ENCODE measurements around the gene ARF6. TPM values are rescaled to one million over a fixed set of nuclear protein-coding genes. Genes with fewer than 3 reads are reported as not detected.
"Not testable (repeated sequence)": the region's sequence is repeated elsewhere in the genome, so short reads cannot be mapped to it uniquely, and the experiment has no call there.

Gene ARF6
- total and polyA plus RNA-seq, 7 donors, result 19.0 to 43.1 (median 27.1) TPM

GRCh38 chr14:49865431-49865859, 27.4 kb upstream of the ARF6 start:
- H3K4me3 ChIP-seq, result no peak overlapping the region
- intact Hi-C loops (cut with DNase I), result loop anchor here (5.0 to 10.0 kb wide), 3 partner anchors 139 to 359 kb away; no protein-coding TSS in a partner anchor
- TF ChIP-seq CTCF (IDR thresholded peaks at IDR 0.05), result peak; percentile 82
- peak overlapping the region; percentile 99 for H3K27ac ChIP-seq
- H3K36me3 ChIP-seq (ENCODE audit: insufficient read depth in 1 of 2, low read depth in 1 of 2), result no peaks in the 10 kb centered on the region
- DNase-seq (peak; percentile 77 to 85), ATAC-seq (no peak)
- H3K4me1 ChIP-seq, result peaks cover 11% of the 10 kb centered on the region
- no peaks in the 10 kb centered on the region for H3K27me3 ChIP-seq (ENCODE audit: insufficient read depth in 3 of 3, low read length in 2 of 3)
- 0 to 2% (median 2%) methylated on average over 4 of the region's 4 CpGs for WGBS, 3 donors
- no peaks in the 10 kb centered on the region for H3K9me3 ChIP-seq

- Histone ChIP-seq H3K4me1 (peaks cover 11% of the 10 kb centered on the region), H3K27me3 (ENCODE audit: insufficient read depth in 3 of 3, low read length in 2 of 3) (no peaks in the 10 kb centered on the region)
- intact Hi-C loops (cut with DNase I), result loop anchor here (2.0 to 10.0 kb wide), 5 partner anchors 25 to 357 kb away; partner anchors contain the start of gene ARF6 (in 1 of the 2)
Measured at GRCh38 chr14:49867831-49868719, 24.8 kb upstream of the ARF6 start.

GRCh38 chr14:49868720-49869114, 24.2 kb upstream of the ARF6 start:
- Histone ChIP-seq H3K36me3 (ENCODE audit: insufficient read depth in 1 of 2, low read depth in 1 of 2) (no peaks in the 10 kb centered on the region), H3K27ac (peak overlapping the region; percentile 88), H3K4me1 (peaks cover 11% of the 10 kb centered on the region), H3K9me3 (no peaks in the 10 kb centered on the region), H3K4me3 (peak overlapping the region; percentile 71), H3K27me3 (ENCODE audit: insufficient read depth in 3 of 3, low read length in 2 of 3) (no peaks in the 10 kb centered on the region)
- no peak for TF ChIP-seq CTCF (IDR thresholded peaks at IDR 0.05)
- DNase-seq (no peak), ATAC-seq (no peak)
- WGBS, 3 donors, result 18 to 39% (median 23%) methylated on average over 5 of the region's 5 CpGs
- intact Hi-C loops (cut with DNase I), result loop anchor here (2.0 to 10.0 kb wide), 5 partner anchors 24 to 356 kb away; partner anchors contain the start of gene ARF6 (in 1 of the 2)

More at GRCh38 chr14:49867831-49868719, 24.8 kb upstream of the ARF6 start:
- Histone ChIP-seq H3K27ac (peak overlapping the region; percentile 88), H3K9me3 (no peaks in the 10 kb centered on the region), H3K4me3 (peak overlapping the region; percentile 71), H3K36me3 (ENCODE audit: insufficient read depth in 1 of 2, low read depth in 1 of 2) (no peaks in the 10 kb centered on the region)
- DNase-seq (peak; percentile 96 to 99), ATAC-seq (peak; percentile 95 to 97 (median 96))
- WGBS, 3 donors, result 0 to 1% (median 1%) methylated on average over 43 to 56 of the region's 57 CpGs
- TF ChIP-seq CTCF (IDR thresholded peaks at IDR 0.05), result no peak

GRCh38 chr14:49870908-49871307, 22.0 kb upstream of the ARF6 start:
- no peak for TF ChIP-seq CTCF (IDR thresholded peaks at IDR 0.05)
- DNase-seq, result no peak
- Histone ChIP-seq H3K9me3 (no peaks in the 10 kb centered on the region), H3K4me1 (peaks cover 5% of the 10 kb centered on the region), H3K27ac (no peak overlapping the region), H3K27me3 (ENCODE audit: insufficient read depth in 3 of 3, low read length in 2 of 3) (no peaks in the 10 kb centered on the region), H3K36me3 (ENCODE audit: insufficient read depth in 1 of 2, low read depth in 1 of 2) (no peaks in the 10 kb centered on the region), H3K4me3 (no peak overlapping the region)
- ATAC-seq, result no peak
- 87 to 98% (median 92%) methylated on average over 6 of the region's 6 CpGs for WGBS, 3 donors
- intact Hi-C loops (cut with DNase I), result no loop called here

GRCh38 chr14:49873548-49873947, 19.3 kb upstream of the ARF6 start:
- H3K27me3 ChIP-seq (ENCODE audit: insufficient read depth in 3 of 3, low read length in 2 of 3); H3K4me1 ChIP-seq; DNase-seq; H3K4me3 ChIP-seq; H3K36me3 ChIP-seq (ENCODE audit: insufficient read depth in 1 of 2, low read depth in 1 of 2); intact Hi-C loops (cut with DNase I); H3K27ac ChIP-seq; H3K9me3 ChIP-seq; ATAC-seq: not testable (repeated sequence)
- WGBS, 3 donors, result 78 to 80% (median 79%) methylated on average over 6 of the region's 6 CpGs

Data from psoas muscle (tissue), 8 donors.